OCI-LY1 (cell line): ENCODE data around the gene DNAJB5.

ENCODE experiments used
- EZH2 ChIP-seq: fragments of 200-600 bp; sonication (generic), shearing (Covaris generic); IDR thresholded peaks from 2 replicates; pipeline ENCODE4 v1.8.0; 2017; ENCODE audit warnings: borderline replicate concordance, mixed run types, mild to moderate bottlenecking, antibody characterized with exemption, low read length, moderate library complexity, mixed read lengths
- TF ChIP-seq, protein P1 (sequence below): fragments of 200-600 bp; sonication (generic), shearing (Covaris generic); IDR thresholded peaks from 2 replicates; pipeline ENCODE4 v1.5.1; 2017; ENCODE audit warnings: mild to moderate bottlenecking, antibody characterized with exemption, low read length, moderate library complexity, mixed read lengths

DNA sequence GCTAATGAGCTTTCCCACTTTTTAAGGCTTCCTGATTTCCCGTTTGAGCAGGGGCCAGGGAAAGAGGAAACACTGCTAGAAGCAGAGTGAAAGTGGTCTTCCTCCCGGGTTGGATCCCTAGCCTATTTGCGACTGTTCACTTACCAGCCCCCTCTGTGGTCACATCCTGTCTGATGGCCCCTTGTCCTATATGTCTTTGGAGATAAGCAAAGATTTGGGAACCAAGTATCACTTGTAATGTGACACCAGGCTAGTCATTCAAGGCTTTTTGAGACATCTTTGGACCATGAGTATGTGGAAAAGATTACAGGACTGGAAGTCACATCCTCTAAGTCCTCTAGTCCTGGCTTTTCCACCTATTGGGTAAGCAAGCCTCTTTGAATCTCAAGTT, 6.1 kb downstream of the DNAJB5 start:
- TF ChIP-seq, protein P1, sequence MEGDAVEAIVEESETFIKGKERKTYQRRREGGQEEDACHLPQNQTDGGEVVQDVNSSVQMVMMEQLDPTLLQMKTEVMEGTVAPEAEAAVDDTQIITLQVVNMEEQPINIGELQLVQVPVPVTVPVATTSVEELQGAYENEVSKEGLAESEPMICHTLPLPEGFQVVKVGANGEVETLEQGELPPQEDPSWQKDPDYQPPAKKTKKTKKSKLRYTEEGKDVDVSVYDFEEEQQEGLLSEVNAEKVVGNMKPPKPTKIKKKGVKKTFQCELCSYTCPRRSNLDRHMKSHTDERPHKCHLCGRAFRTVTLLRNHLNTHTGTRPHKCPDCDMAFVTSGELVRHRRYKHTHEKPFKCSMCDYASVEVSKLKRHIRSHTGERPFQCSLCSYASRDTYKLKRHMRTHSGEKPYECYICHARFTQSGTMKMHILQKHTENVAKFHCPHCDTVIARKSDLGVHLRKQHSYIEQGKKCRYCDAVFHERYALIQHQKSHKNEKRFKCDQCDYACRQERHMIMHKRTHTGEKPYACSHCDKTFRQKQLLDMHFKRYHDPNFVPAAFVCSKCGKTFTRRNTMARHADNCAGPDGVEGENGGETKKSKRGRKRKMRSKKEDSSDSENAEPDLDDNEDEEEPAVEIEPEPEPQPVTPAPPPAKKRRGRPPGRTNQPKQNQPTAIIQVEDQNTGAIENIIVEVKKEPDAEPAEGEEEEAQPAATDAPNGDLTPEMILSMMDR, result no peak
- no peak for TF ChIP-seq EZH2
